Skin of body (tissue), 3 donors: Measurements from ENCODE around the gene WNT10A. TPM values are rescaled to one million over a fixed set of nuclear protein-coding genes. Genes with fewer than 3 reads are reported as not detected.
"Not testable (repeated sequence)": the region's sequence is repeated elsewhere in the genome, so short reads cannot be mapped to it uniquely, and the experiment has no call there.

Experiments used
- DNase-seq: peaks from one replicate; lab custom pipeline; 2025; lab: John Stamatoyannopoulos, UW
- small RNA-seq: library from RNA; depleted of rRNA; stranded (forward); fragments of <200 nt; gene quantifications from one replicate; pipeline ENCODE3, GENCODE V24; 2014; ENCODE audit warnings: low replicate concordance
- total RNA-seq: library from RNA; depleted of rRNA; stranded (reverse); fragments of >200 nt; gene quantifications from one replicate; pipeline ENCODE4 v1.2.3, GENCODE V29; 2014

The WNT10A gene
- total RNA-seq, 1 donor from 2014 or later: 5.7 TPM

GRCh38 chr2:218927876-218928275, 47.2 kb downstream of the WNT10A start:
- DNase-seq: no peak

GRCh38 chr2:218930488-218930887, 49.8 kb downstream of the WNT10A start:
- not testable (repeated sequence) for DNase-seq

GRCh38 chr2:218931751-218932150, 51.1 kb downstream of the WNT10A start:
- DNase-seq: not testable (repeated sequence)

Small RNAs within 50 kb of the gene (small RNA-seq; reads per million reads assigned to genes)
- not detected for gene RNU6-642P

Other genes starting within 250 kb of the WNT10A start
- 8.7 TPM for gene ZNF142, start 221.2 kb upstream of the WNT10A start, total RNA-seq
- 19.5 TPM for gene BCS1L, start 221.2 kb upstream of the WNT10A start, total RNA-seq
- 10.7 TPM for gene RNF25, start 208.8 kb upstream of the WNT10A start, total RNA-seq
- 20.0 TPM for gene STK36, start 208.8 kb upstream of the WNT10A start, total RNA-seq
- gene TTLL4, start 170.0 kb upstream of the WNT10A start, total RNA-seq: 20.6 TPM
- 10.8 TPM for gene CYP27A1, start 98.7 kb upstream of the WNT10A start, total RNA-seq
- 2.5 TPM for gene PRKAG3, start 49.0 kb upstream of the WNT10A start, total RNA-seq
- gene WNT6, start 21.0 kb upstream of the WNT10A start, total RNA-seq: 1.7 TPM
- gene CDK5R2, start 78.8 kb downstream of the WNT10A start, total RNA-seq: not detected
- not detected for gene FEV, start 104.3 kb downstream of the WNT10A start, total RNA-seq
- gene CRYBA2, start 112.6 kb downstream of the WNT10A start, total RNA-seq: not detected
- not detected for gene CFAP65, start 160.7 kb downstream of the WNT10A start, total RNA-seq
- gene IHH, start 180.1 kb downstream of the WNT10A start, total RNA-seq: 0.10 TPM